Measurements from ENCODE around the gene THAP6.
"Not testable (repeated sequence)": the region's sequence is repeated elsewhere in the genome, so short reads cannot be mapped to it uniquely, and the experiment has no call there.

Gene THAP6

DNA sequence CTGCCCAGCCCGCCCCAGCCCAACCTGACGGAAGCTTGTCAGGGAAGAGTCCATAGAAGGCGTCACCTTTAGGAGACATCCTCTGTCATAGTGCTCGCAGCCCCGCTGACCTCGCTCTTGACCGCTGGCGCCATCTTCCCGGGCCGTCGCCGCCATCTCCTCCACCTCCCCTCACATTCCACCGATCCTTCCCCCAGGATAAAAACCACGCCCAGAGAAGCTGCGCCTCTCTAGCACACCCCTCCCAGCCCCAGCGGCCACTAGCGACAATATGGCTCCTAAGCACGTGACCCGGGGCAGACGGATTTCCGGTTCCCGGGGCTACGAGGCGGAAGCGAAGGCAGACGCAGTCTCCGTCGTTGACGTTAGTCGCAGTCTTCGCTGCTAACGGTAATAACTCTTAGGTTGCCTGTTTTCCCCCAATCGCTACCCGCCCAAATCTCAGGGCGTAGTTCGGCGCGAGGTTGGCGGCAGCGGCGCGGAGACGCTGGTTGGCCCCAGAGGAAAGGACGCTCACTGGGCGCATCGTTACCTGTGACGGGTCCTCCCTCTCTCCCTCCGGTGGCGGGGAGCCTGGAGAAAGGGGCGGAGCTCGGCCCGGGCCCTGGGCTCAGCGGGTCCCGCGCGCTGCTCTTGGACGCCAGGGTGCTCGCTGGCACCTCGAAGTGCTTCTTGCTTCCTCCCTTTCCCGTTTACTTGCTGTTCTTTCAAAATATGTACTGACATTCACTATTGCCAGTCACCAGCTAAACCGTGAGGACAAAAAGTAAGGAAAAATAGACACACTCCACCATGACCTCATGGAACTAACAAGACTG is at the start of gene THAP6, which contains the start of gene RCHY1:
Gene THAP6, plus strand, starts transcription at position 343 of the 818 bp plus-strand sequence. CDS start 980 bp downstream, outside the sequence.
Gene RCHY1, minus strand, starts transcription at position 273 of the 818 bp plus-strand sequence. Its CDS starts 117 bp downstream, at position 156.
- DNase-seq (ENCODE audit: low spot score in 2 of 2): peak; percentile 89 to 90
- Mint-ChIP-seq H3K9me3 (peaks cover 2% of the 10 kb centered on the region), H3K4me1 (peaks cover 31% of the 10 kb centered on the region), H3K36me3 (peaks cover 19% of the 10 kb centered on the region), H3K4me3 (peak within 1 kb of the TSS; percentile 97), H3K27ac (peak within 1 kb of the TSS; percentile 96), H3K27me3 (no peaks in the 10 kb centered on the region)
- peak; percentile 86 for ATAC-seq (ENCODE audit: low read depth)

DNA sequence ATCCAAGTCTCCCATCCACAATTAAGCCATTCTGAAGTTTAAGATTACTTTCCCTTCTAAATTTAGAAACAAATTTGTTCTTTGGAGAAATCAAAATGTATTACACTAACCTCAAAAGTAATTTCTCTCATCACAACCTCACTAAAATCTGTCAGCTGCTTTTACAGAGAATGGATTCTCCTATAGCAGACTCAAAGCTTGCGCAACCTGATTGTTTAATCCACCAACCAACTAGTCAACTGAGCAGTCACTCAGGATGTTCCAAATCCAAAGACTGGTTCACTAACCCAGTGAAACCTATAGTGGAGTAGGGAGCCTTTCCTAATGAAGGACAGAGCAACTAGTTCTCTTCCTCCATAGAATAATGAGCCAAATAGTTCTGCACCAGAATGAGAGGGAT is 44.4 kb upstream of the THAP6 start:
- Mint-ChIP-seq H3K4me1 (no peaks in the 10 kb centered on the region), H3K27me3 (no peaks in the 10 kb centered on the region), H3K9me3 (no peaks in the 10 kb centered on the region), H3K4me3 (no peak overlapping the region), H3K36me3 (peaks cover 4% of the 10 kb centered on the region), H3K27ac (no peak overlapping the region)
- no peak for DNase-seq (ENCODE audit: low spot score in 2 of 2)
- ATAC-seq (ENCODE audit: low read depth): no peak

DNA sequence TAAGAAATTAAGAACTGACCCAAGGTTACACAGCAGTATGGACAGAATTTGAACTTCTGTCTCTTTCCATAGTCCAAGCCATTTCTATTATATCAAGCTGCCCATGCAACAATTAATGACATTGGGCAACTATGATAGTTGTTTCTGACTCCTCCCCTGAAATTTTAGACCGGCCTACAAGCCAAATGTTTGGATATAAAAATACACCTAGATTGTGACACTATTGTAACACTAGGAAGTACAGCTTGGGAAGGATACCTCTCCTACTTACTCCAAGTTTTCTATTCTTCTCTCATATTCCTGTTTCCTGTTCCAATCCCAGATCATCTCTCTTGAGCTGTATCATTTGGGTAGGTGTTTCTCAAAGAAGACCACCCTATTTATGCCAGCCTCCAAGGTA is 43.5 kb upstream of the THAP6 start:
- no peaks in the 10 kb centered on the region for H3K27me3 Mint-ChIP-seq
- no peaks in the 10 kb centered on the region for H3K4me1 Mint-ChIP-seq
- H3K36me3 Mint-ChIP-seq: peaks cover 4% of the 10 kb centered on the region
- ATAC-seq (ENCODE audit: low read depth) (no peak), DNase-seq (ENCODE audit: low spot score in 2 of 2) (no peak)
- H3K4me3 Mint-ChIP-seq: no peak overlapping the region
- no peaks in the 10 kb centered on the region for H3K9me3 Mint-ChIP-seq
- no peak overlapping the region for H3K27ac Mint-ChIP-seq

DNA sequence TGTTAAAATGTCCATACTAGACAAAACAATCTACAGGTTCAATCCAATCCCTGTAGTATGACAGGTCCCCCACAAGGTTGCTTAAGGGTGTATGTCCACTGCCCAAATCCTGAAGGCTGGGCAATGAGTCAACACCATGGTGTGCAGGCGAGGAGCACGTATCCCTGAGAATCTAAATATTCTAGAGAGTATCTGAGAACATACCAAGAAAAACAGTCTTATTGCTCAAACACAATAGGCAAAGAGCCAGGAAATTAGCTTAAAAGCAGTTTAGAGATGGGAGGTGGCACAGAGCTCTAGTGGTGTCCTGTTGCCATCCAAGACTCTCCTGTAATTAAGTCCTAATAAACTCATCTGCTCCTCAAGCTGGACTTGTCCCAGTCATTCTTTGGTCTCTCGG is 37.1 kb upstream of the THAP6 start:
- Mint-ChIP-seq H3K36me3 (peaks cover 39% of the 10 kb centered on the region), H3K27me3 (no peaks in the 10 kb centered on the region), H3K4me3 (no peak overlapping the region), H3K9me3 (peaks cover 6% of the 10 kb centered on the region), H3K27ac (no peak overlapping the region), H3K4me1 (no peaks in the 10 kb centered on the region)
- ATAC-seq (ENCODE audit: low read depth): no peak
- no peak for DNase-seq (ENCODE audit: low spot score in 2 of 2)

DNA sequence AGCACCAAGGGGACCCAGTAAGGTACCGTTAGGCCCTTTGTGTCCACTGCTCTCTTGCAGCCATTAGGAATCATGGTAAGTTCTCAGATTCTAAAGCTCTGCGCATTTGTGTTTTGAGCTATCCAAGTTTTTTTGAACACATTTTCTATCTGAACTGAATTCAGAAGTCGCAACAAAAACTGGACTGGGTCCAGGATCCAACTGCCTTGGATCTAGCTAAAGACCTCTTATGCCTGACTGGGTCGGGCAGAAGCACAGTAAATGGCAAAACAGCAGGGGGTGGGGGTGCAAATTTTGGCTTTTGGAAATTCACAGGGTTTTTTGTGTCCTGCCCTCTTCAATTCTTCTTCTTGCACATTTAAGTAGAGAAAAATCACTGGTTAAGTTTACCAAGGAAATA is 30.1 kb upstream of the THAP6 start:
- ATAC-seq (ENCODE audit: low read depth) (no peak), DNase-seq (ENCODE audit: low spot score in 2 of 2) (no peak)
- H3K4me1 Mint-ChIP-seq: no peaks in the 10 kb centered on the region
- H3K27me3 Mint-ChIP-seq: no peaks in the 10 kb centered on the region
- H3K9me3 Mint-ChIP-seq: no peaks in the 10 kb centered on the region
- H3K4me3 Mint-ChIP-seq: no peak overlapping the region
- no peak overlapping the region for H3K27ac Mint-ChIP-seq
- peaks cover 22% of the 10 kb centered on the region for H3K36me3 Mint-ChIP-seq

DNA sequence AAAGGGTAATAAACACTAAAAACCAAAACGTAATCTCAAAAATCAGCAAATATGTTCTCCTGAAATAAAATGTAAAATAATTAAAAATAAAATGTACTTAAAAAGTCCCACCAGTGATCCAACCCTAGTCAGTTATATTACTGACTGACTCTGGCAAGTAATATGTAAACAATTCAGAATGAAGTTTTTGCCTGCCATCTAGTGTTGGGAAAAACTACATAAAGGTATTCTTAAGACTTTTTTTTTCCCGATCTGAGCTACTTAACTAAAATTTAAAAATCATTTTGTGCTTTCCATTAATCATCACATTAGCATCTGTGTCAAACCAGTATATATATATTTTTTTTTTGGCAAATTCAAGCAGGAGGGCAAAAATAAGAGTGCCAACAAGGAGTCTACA is 24.1 kb upstream of the THAP6 start:
- Mint-ChIP-seq H3K27ac (no peak overlapping the region), H3K9me3 (no peaks in the 10 kb centered on the region), H3K27me3 (no peaks in the 10 kb centered on the region), H3K4me1 (no peaks in the 10 kb centered on the region), H3K4me3 (no peak overlapping the region), H3K36me3 (peaks cover 12% of the 10 kb centered on the region)
- DNase-seq (ENCODE audit: low spot score in 2 of 2): no peak
- no peak for ATAC-seq (ENCODE audit: low read depth)

DNA sequence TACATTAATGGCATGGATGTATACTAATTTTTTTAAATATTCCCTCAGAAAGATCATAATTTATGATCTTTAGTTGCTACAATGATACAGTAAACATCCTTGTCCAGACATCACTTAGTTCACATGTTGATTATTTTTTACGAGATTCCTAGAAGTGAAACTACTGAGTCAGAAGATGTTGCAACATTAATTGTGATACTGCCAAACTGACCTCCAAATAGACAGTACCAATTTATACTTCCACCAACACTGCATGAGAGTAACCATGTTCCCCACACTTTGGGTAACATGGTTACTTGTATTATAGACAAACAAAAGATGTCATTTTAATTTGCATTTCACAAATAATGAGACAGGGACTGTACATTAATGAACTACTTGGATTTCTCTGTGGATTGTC is 19.7 kb upstream of the THAP6 start:
- Mint-ChIP-seq H3K27ac (no peak overlapping the region), H3K36me3 (peaks cover 38% of the 10 kb centered on the region), H3K9me3 (peaks cover 5% of the 10 kb centered on the region), H3K4me1 (peaks cover 12% of the 10 kb centered on the region), H3K27me3 (no peaks in the 10 kb centered on the region), H3K4me3 (no peak overlapping the region)
- DNase-seq (ENCODE audit: low spot score in 2 of 2) (no peak), ATAC-seq (ENCODE audit: low read depth) (no peak)

DNA sequence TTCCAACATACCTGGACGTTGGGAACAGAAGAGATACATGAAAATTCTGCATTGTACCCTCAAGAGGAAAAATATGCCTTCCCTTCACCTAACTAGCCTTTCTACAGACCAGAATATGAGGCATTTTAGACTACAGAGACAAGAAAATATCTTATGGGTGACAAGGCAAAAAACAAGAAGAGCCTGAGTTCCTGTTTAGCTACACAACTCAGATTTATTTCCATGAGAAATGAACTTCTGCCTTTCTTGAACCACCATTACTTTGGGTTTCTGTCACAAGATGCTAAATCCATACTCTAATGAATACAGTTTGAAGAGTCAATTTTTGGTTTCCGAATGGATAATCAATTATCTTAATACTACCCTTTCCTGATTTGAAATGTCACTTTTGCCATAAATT is 18.8 kb upstream of the THAP6 start:
- Mint-ChIP-seq H3K36me3 (peaks cover 42% of the 10 kb centered on the region), H3K27ac (no peak overlapping the region), H3K4me3 (no peak overlapping the region), H3K27me3 (no peaks in the 10 kb centered on the region), H3K4me1 (peaks cover 12% of the 10 kb centered on the region), H3K9me3 (peaks cover 5% of the 10 kb centered on the region)
- DNase-seq (ENCODE audit: low spot score in 2 of 2) (no peak), ATAC-seq (ENCODE audit: low read depth) (no peak)

DNA sequence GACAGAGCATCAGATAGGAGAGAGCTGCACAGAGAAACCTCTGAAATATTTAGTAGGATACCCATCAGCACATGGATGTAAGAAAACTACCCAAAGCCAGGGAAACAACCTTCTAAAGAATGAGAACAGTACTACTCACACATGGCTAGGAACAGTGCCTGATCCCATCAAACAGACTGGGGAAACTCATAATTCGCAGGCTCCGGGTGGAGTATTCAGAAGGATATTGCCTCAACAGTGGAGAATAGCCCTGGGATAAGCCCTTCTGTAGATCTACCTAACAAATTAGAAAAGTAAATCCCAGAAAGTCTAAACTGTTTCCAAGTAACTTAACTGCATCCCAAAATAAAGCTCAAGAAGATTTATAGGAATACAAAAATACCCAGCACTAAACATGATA is 17.9 kb upstream of the THAP6 start:
- no peak for ATAC-seq (ENCODE audit: low read depth)
- Mint-ChIP-seq H3K36me3 (peaks cover 42% of the 10 kb centered on the region), H3K4me3 (no peak overlapping the region), H3K4me1 (peaks cover 12% of the 10 kb centered on the region), H3K27me3 (no peaks in the 10 kb centered on the region), H3K9me3 (peaks cover 5% of the 10 kb centered on the region), H3K27ac (peak overlapping the region; percentile 62)
- no peak for DNase-seq (ENCODE audit: low spot score in 2 of 2)

GRCh38 chr4:75497133-75497532 is 17.1 kb upstream of the THAP6 start:
- Mint-ChIP-seq H3K27ac (peak overlapping the region; percentile 62), H3K27me3 (no peaks in the 10 kb centered on the region), H3K4me3 (no peak overlapping the region), H3K36me3 (peaks cover 42% of the 10 kb centered on the region), H3K4me1 (peaks cover 12% of the 10 kb centered on the region), H3K9me3 (peaks cover 5% of the 10 kb centered on the region)
- no peak for DNase-seq (ENCODE audit: low spot score in 2 of 2)
- ATAC-seq (ENCODE audit: low read depth): no peak

GRCh38 chr4:75498041-75498440 is 16.2 kb upstream of the THAP6 start:
- Mint-ChIP-seq H3K27ac (no peak overlapping the region), H3K4me3 (no peak overlapping the region), H3K36me3 (peaks cover 43% of the 10 kb centered on the region)

GRCh38 chr4:75499900-75500299 is 14.4 kb upstream of the THAP6 start:
- ATAC-seq (ENCODE audit: low read depth) (no peak), DNase-seq (ENCODE audit: low spot score in 2 of 2) (no peak)
- no peaks in the 10 kb centered on the region for H3K27me3 Mint-ChIP-seq
- H3K27ac Mint-ChIP-seq: no peak overlapping the region
- H3K36me3 Mint-ChIP-seq: peaks cover 41% of the 10 kb centered on the region
- peaks cover 5% of the 10 kb centered on the region for H3K9me3 Mint-ChIP-seq
- no peak overlapping the region for H3K4me3 Mint-ChIP-seq
- H3K4me1 Mint-ChIP-seq: peaks cover 12% of the 10 kb centered on the region

More at GRCh38 chr4:75498041-75498440, 16.2 kb upstream of the THAP6 start:
- peaks cover 12% of the 10 kb centered on the region for H3K4me1 Mint-ChIP-seq
- H3K27me3 Mint-ChIP-seq: no peaks in the 10 kb centered on the region
- ATAC-seq (ENCODE audit: low read depth) (no peak), DNase-seq (ENCODE audit: low spot score in 2 of 2) (no peak)
- peaks cover 5% of the 10 kb centered on the region for H3K9me3 Mint-ChIP-seq

GRCh38 chr4:75502671-75503070 is 11.6 kb upstream of the THAP6 start:
- no peak overlapping the region for H3K4me3 Mint-ChIP-seq
- peaks cover 43% of the 10 kb centered on the region for H3K36me3 Mint-ChIP-seq
- H3K4me1 Mint-ChIP-seq: peaks cover 5% of the 10 kb centered on the region

GRCh38 chr4:75505630-75506029 is 8.6 kb upstream of the THAP6 start:
- Mint-ChIP-seq H3K9me3 (peaks cover 2% of the 10 kb centered on the region), H3K27me3 (no peaks in the 10 kb centered on the region), H3K4me3 (no peak overlapping the region), H3K27ac (no peak overlapping the region), H3K36me3 (peaks cover 29% of the 10 kb centered on the region), H3K4me1 (peaks cover 15% of the 10 kb centered on the region)
- ATAC-seq (ENCODE audit: low read depth) (no peak), DNase-seq (ENCODE audit: low spot score in 2 of 2) (no peak)

More at GRCh38 chr4:75502671-75503070, 11.6 kb upstream of the THAP6 start:
- H3K27me3 Mint-ChIP-seq: no peaks in the 10 kb centered on the region
- no peak for DNase-seq (ENCODE audit: low spot score in 2 of 2)
- ATAC-seq (ENCODE audit: low read depth): no peak
- H3K9me3 Mint-ChIP-seq: peaks cover 5% of the 10 kb centered on the region
- no peak overlapping the region for H3K27ac Mint-ChIP-seq

DNA sequence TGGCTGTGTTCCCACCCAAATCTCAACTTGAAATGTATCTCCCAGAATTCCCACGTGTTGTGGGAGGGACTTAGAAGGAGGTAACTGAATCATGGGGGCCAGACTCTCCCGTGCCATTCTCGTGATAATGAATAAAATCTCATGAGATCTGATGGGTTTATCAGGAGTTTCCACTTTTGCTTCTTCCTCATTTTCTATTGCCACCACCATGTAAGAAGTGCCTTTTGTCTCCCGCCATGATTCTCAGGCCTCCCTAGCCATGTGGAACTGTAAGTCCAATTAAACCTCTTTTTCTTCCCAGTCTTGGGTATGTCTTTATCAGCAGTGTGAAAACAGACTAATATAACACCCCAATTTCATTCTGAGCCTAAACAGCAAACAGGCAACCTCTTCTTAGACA is 4.7 kb upstream of the THAP6 start:
- H3K9me3 Mint-ChIP-seq; ATAC-seq (ENCODE audit: low read depth); H3K4me3 Mint-ChIP-seq; H3K27me3 Mint-ChIP-seq; DNase-seq (ENCODE audit: low spot score in 2 of 2): not testable (repeated sequence)
- H3K36me3 Mint-ChIP-seq: peaks cover 21% of the 10 kb centered on the region
- H3K4me1 Mint-ChIP-seq: peaks cover 26% of the 10 kb centered on the region
- peak overlapping the region; percentile 26 for H3K27ac Mint-ChIP-seq

Measured in memory B cell (primary cell).